ENCODE results near the gene CAMK4.

- TF ChIP-seq EP300 (conservative IDR thresholded peaks at IDR 0.05; ENCODE audit: poor library complexity, severe bottlenecking) (no peak), CTCF (IDR thresholded peaks at IDR 0.05; ENCODE audit: poor library complexity, severe bottlenecking) (no peak), EZH2 (IDR thresholded peaks at IDR 0.05; ENCODE audit: borderline replicate concordance, insufficient read depth, low read length, poor library complexity, severe bottlenecking) (no peak), SMC3 (conservative IDR thresholded peaks at IDR 0.05; ENCODE audit: poor library complexity) (no peak), MXI1 (conservative IDR thresholded peaks at IDR 0.05; ENCODE audit: poor library complexity, severe bottlenecking) (no peak)
Measured at GRCh38 chr5:111412593-111412992, 188.4 kb downstream of the CAMK4 start.

All from neural cell (in vitro differentiated cells).